ENCODE results near the gene SLC7A4.
"Not testable (repeated sequence)": the region's sequence is repeated elsewhere in the genome, so short reads cannot be mapped to it uniquely, and the experiment has no call there.

DNA sequence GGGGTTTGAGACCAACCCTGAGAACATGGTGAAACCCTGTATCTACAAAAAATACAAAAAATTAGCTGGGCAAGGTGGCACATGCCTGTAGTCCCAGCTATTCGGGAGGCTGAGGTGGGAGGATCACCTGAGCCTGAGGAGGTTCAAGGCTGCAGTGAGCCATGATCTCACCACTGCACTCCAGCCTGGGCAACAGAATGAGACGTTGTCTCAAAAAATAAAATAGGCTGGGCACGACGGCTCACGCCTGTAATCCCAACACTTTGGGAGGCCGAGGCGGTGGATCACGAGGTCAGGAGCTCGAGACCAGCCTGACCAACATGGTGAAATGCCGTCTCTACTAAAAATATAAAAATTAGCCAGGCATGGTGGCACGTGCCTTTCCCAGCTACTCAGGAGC, 32.1 kb upstream of the SLC7A4 start:
- TF ChIP-seq CTCF, POLR2A (IDR thresholded peaks at IDR 0.05): not testable (repeated sequence)
